GM13976 (cell line): Measurements from ENCODE around the gene FBLN2.

ENCODE experiments used
- DNase-seq: peaks from one replicate; pipeline ENCODE4 v3.0.0; 2012; ENCODE audit warnings: low spot score
- in situ Hi-C: fragments of 300-500 bp; cut with MboI; formaldehyde crosslinking; loops from one replicate; pipeline ENCODE4 v1.12.0; 2022; ENCODE audit warnings: low sequenced_read_pairs, mixed read lengths, inconsistent platforms; ENCODE audit not compliant: unreplicated experiment
- TF ChIP-seq, protein P1 (sequence below): IDR thresholded peaks from 2 replicates; pipeline ENCODE4 v1.5.1; 2012; ENCODE audit warnings: borderline replicate concordance, mild to moderate bottlenecking; ENCODE audit not compliant: insufficient read depth; ENCODE audit errors: extremely low read depth, missing control alignments, control extremely low read depth

FBLN2 gene

DNA sequence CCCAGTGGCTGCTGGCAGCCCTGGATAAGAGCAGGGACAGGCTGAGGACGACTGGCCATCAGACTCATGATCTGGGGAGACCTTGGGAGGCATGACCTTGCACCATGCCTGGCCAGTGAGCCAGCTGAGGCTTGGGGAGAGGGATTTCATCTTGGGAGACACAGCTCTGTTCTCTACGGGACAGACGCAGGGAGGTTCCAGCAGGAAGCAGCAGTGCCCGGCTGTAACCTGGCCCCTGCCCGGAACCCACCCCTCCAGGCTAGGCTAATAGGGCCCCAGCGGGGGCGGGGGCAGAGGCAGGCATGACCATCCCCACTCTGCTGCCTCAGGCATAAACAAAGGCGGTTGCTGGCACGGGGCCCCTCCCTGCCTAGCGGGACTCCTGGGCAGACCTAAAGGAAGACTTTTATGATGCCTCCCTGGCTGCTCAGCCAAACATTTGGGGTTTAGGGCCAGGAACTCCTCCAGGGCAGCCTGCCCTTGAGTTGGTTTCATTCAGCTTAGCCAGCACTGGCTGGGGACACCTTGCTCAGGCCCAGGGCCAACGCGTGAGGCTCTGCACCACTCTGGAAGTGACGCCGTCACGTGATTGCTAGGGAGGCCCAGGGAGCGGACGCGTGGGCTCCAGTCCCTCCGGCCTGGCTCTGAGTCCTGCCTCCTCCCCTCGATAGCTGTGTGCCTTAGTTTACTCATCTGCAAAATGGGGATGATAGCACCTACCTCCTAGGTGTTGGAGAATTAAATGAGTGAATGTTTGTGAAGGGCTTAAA lies 41.2 kb upstream of the FBLN2 start:
- DNase-seq = no peak
- TF ChIP-seq, protein P1, sequence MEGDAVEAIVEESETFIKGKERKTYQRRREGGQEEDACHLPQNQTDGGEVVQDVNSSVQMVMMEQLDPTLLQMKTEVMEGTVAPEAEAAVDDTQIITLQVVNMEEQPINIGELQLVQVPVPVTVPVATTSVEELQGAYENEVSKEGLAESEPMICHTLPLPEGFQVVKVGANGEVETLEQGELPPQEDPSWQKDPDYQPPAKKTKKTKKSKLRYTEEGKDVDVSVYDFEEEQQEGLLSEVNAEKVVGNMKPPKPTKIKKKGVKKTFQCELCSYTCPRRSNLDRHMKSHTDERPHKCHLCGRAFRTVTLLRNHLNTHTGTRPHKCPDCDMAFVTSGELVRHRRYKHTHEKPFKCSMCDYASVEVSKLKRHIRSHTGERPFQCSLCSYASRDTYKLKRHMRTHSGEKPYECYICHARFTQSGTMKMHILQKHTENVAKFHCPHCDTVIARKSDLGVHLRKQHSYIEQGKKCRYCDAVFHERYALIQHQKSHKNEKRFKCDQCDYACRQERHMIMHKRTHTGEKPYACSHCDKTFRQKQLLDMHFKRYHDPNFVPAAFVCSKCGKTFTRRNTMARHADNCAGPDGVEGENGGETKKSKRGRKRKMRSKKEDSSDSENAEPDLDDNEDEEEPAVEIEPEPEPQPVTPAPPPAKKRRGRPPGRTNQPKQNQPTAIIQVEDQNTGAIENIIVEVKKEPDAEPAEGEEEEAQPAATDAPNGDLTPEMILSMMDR = no peak
- in situ Hi-C loops = no loop called here

DNA sequence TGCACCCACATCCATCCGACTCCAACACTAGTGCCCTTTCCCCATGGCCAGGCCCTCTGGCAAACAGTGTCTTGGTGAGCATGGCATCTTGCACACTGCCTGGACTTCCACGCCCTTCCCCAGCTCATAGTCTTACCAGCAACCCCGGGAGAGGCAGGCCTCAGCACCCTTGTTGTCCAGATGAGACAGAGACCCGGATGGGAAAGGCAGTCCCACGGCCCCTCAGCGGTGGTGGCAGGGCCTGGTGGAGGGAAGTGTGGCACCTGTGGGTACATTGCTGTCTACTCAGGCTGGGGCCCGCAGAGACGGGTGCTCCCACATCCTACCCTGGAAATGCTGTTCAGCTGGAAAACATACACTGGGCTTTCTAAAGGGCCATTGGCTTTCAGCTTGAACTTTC lies 40.4 kb upstream of the FBLN2 start:
- DNase-seq = no peak
- in situ Hi-C loops = no loop called here
- TF ChIP-seq, protein P1 = no peak

DNA sequence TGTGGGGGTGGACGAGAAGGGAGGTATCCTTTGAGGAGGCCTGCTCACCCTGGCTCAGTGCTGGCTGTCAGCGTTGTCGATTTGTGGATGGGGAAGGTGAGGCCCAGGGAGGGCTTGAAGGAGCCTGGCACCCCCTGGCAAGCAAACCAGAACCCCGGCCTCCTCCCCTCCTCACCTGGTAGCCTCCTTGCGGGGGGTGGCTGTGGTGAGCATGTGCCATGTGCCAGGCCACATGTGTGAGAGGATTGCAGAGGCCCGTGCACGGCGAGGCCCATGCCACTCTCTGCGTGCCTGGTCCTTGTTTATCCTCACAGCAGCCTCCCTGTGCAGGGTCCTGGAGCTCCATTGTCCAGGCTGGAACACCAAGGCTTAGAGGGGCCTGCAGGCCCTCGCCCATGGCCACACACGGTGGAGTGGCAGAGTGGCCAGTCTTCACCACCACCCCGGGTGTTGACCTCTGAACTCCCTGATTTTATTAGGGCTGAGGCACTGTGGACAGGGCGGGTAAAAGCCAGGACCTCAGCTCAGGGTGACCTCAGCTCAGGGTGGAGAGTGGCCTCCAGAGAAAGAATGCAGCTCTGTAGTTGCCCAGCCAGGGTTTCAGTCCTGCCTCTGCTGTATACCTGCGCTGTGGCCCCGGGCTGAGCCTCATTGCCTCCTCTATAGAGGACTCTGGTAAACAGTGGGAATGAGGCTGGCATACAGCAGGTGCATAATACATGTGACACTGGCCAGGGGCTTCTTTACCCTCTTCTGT lies 39.7 kb upstream of the FBLN2 start:
- DNase-seq = no peak
- in situ Hi-C loops = no loop called here
- TF ChIP-seq, protein P1 = no peak

DNA sequence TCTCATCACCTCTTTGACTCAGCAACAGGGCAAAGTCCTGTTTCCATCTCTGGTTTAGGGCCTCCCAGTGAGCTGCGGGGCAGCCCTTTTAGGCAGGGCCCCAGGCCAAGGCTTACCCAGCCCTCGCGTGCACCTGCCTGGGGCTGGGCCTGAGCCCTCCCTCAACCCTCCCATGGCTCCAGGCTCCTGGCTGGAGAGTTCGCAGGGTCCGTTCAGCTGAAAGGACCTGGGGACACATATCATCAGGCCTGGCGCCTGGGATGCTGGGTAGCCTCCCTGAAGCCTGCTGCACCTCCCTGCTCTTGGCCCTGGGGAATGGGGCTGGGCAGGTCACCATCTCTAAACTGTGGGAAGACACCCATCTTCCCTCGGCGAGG lies 39.1 kb upstream of the FBLN2 start:
- in situ Hi-C loops = no loop called here
- TF ChIP-seq, protein P1 = no peak
- DNase-seq = no peak

DNA sequence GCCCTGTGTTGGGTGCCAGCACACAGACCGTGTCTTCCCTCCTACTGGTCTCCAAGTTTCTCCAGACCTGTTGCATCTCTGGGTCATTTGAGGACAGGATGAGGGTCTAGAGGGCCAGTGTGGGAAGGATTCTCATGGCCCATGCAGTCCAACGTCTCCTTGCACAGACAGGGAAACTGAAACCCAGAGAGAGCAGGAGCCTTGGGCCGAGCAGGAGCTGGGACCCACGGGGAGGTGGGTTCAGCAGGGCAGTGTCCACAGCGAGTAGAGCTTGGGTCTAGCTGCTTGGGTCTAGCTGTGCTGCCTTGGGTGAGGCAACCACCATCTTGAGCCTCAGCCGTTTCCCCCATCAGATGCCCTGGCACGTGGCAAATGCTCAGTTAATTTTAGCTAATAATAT lies 36.5 kb upstream of the FBLN2 start:
- DNase-seq = no peak
- in situ Hi-C loops = no loop called here
- TF ChIP-seq, protein P1 = no peak

DNA sequence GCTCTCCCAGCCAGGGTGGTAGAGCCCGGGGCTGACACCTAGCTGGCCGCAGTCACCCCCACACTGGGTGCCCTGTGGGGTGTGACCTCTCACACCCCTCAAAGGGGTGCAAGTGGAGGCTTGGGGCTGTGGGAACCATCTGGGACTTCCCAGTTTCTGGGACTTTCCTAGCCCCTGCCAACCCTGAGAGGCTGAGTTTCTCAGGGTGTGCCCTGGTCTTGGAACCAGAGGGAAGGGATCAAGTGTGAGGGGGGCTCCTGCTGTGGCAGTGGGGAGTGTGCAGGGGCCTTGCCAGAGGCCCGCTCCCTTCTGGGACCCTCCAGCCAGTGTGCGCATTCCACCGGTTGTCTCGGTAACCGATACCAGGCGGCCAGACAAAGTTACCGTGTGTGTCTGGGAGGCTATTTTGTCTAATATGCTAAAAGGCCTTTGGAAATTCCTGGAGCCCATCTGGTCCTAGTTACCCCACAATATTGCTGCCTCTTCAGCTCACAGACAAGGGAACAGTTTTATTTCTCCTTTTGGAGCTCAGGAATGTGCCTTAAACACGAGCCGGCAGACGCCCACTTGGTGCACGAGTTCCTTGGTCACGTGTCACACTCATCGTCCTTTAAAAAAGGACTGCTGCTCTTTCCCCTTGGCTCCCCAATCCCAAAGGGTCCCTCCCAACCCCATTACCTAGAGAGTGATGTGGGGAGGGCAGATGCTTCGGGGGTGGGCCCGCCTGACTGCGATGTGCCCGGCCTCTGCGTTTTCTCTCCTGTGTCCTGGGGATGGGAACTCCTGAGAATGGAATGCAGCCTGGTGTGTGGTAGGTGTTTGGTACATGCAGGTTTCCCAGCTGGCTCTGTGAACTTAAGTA lies 35.6 kb upstream of the FBLN2 start:
- in situ Hi-C loops = no loop called here
- TF ChIP-seq, protein P1 = no peak
- no peak for DNase-seq
